H9 (cell line): ENCODE results near the gene ETHE1. TPM values are rescaled to one million over a fixed set of nuclear protein-coding genes. Genes with fewer than 3 reads are reported as not detected.

Source experiments
- DNase-seq: peaks from one replicate; pipeline ENCODE4 v3.0.0-alpha.2; 2017
- H2AFZ ChIP-seq: one replicate; pipeline ENCODE4 v1.6.1; 2013; ENCODE audit warnings: mild to moderate bottlenecking, low read length, control low read depth, moderate library complexity
- H2AK5ac ChIP-seq: 2 replicates; pipeline ENCODE4 v1.6.1; 2013; ENCODE audit warnings: low read length, control low read depth, mixed read lengths; ENCODE audit not compliant: insufficient read length
- H2BK120ac ChIP-seq: one replicate; pipeline ENCODE4 v1.6.1; 2013; ENCODE audit warnings: low read depth, mild to moderate bottlenecking, low read length, control low read depth, inconsistent platforms; ENCODE audit not compliant: poor library complexity, severe bottlenecking
- H2BK12ac ChIP-seq: 2 replicates; pipeline ENCODE4 v1.6.1; 2013; ENCODE audit warnings: low read length, control low read depth, mixed read lengths, low read depth; ENCODE audit not compliant: insufficient read length
- H2BK15ac ChIP-seq: 2 replicates; pipeline ENCODE4 v1.6.1; 2013; ENCODE audit warnings: low read depth, low read length, control low read depth
- H2BK20ac ChIP-seq: one replicate; pipeline ENCODE4 v1.6.1; 2013; ENCODE audit warnings: low read depth, mild to moderate bottlenecking, low read length, control low read depth, inconsistent platforms; ENCODE audit not compliant: poor library complexity, severe bottlenecking
- H2BK5ac ChIP-seq: 2 replicates; pipeline ENCODE4 v1.6.1; 2013; ENCODE audit warnings: low read length, control low read depth, mixed read lengths; ENCODE audit not compliant: insufficient read length
- H3K14ac ChIP-seq: 2 replicates; pipeline ENCODE4 v1.6.1; 2013; ENCODE audit warnings: low read length, control low read depth; ENCODE audit not compliant: insufficient read depth
- H3K18ac ChIP-seq: 2 replicates; pipeline ENCODE4 v1.6.1; 2013; ENCODE audit warnings: low read depth, mild to moderate bottlenecking, mixed read lengths, low read length, control low read depth; ENCODE audit not compliant: insufficient read length
- H3K23ac ChIP-seq: 2 replicates; pipeline ENCODE4 v1.6.1; 2013; ENCODE audit warnings: low read length, control low read depth, mixed read lengths, low read depth; ENCODE audit not compliant: insufficient read length
- H3K23me2 ChIP-seq: 2 replicates; pipeline ENCODE4 v1.6.1; 2013; ENCODE audit warnings: low read depth, mild to moderate bottlenecking, mixed read lengths, low read length, control low read depth; ENCODE audit not compliant: insufficient read length, poor library complexity, severe bottlenecking
- H3K27ac ChIP-seq: 2 replicates; pipeline ENCODE4 v1.5.1; 2013; ENCODE audit warnings: low read length, control low read depth, mixed read lengths, low read depth; ENCODE audit not compliant: insufficient read length
- H3K27me3 ChIP-seq: 2 replicates; pipeline ENCODE4 v1.6.1; 2013; ENCODE audit warnings: low read length, control low read depth, inconsistent platforms; ENCODE audit not compliant: insufficient read depth
- H3K4ac ChIP-seq: 2 replicates; pipeline ENCODE4 v1.6.1; 2013; ENCODE audit warnings: low read depth, mild to moderate bottlenecking, control low read depth, inconsistent platforms, low read length, moderate library complexity
- H3K4me1 ChIP-seq: 2 replicates; pipeline ENCODE4 v1.6.1; 2013; ENCODE audit warnings: low read length, control low read depth, inconsistent platforms; ENCODE audit not compliant: insufficient read depth
- H3K4me2 ChIP-seq: 2 replicates; pipeline ENCODE4 v1.6.1; 2013; ENCODE audit warnings: low read length, control low read depth, mixed read lengths; ENCODE audit not compliant: insufficient read length, insufficient read depth
- H3K56ac ChIP-seq: 2 replicates; pipeline ENCODE4 v1.6.1; 2013; ENCODE audit warnings: low read depth, mild to moderate bottlenecking, mixed read lengths, low read length, control low read depth; ENCODE audit not compliant: insufficient read length
- H3K79me1 ChIP-seq: 2 replicates; pipeline ENCODE4 v1.6.1; 2013; ENCODE audit warnings: low read depth, mild to moderate bottlenecking, moderate library complexity, low read length, control low read depth, inconsistent platforms; ENCODE audit not compliant: insufficient read depth, poor library complexity, severe bottlenecking
- H3K79me2 ChIP-seq: 2 replicates; pipeline ENCODE4 v1.6.1; 2013; ENCODE audit warnings: low read length, control low read depth, inconsistent platforms; ENCODE audit not compliant: insufficient read depth
- H3K9ac ChIP-seq: 2 replicates; pipeline ENCODE4 v1.6.1; 2013; ENCODE audit warnings: low read length, control low read depth, mixed read lengths; ENCODE audit not compliant: insufficient read length; ENCODE audit errors: extremely low read depth
- H3K9me3 ChIP-seq: one replicate; pipeline ENCODE4 v1.6.1; 2013; ENCODE audit warnings: low read depth, low read length, inconsistent platforms; ENCODE audit not compliant: control insufficient read depth
- H3T11ph ChIP-seq: one replicate; pipeline ENCODE4 v1.6.1; 2013; ENCODE audit warnings: mild to moderate bottlenecking, low read length, control low read depth, inconsistent platforms
- H4K20me1 ChIP-seq: one replicate; pipeline ENCODE4 v1.6.1; 2013; ENCODE audit not compliant: control insufficient read depth, insufficient read length, insufficient read depth
- H4K5ac ChIP-seq: 2 replicates; pipeline ENCODE4 v1.6.1; 2013; ENCODE audit warnings: low read depth, mild to moderate bottlenecking, mixed read lengths, low read length, control low read depth; ENCODE audit not compliant: insufficient read length
- H4K8ac ChIP-seq: replicated peaks from 2 replicates; pipeline ENCODE4 v1.6.1; 2013; ENCODE audit warnings: low read length, control low read depth, mixed read lengths, low read depth; ENCODE audit not compliant: insufficient read length
- H4K91ac ChIP-seq: 2 replicates; pipeline ENCODE4 v1.6.1; 2013; ENCODE audit warnings: low read depth, mild to moderate bottlenecking, moderate library complexity, mixed read lengths, low read length, control low read depth; ENCODE audit not compliant: insufficient read length
- H3K27ac Mint-ChIP-seq, 3 experiments: 2 replicates in 2 of 3; 3 replicates in 1 of 3; pipeline ENCODE4 v1.8.0; 2020 to 2021; ENCODE audit warnings: mixed read lengths in 3 of 3, mild to moderate bottlenecking in 1 of 3, moderate library complexity in 1 of 3
- H3K27me3 Mint-ChIP-seq: 2 replicates; pipeline ENCODE4 v1.8.0; 2021; ENCODE audit warnings: low read depth, mild to moderate bottlenecking, moderate library complexity, mixed read lengths
- H3K36me3 Mint-ChIP-seq, 3 experiments: 2 replicates in 2 of 3; 3 replicates in 1 of 3; pipeline ENCODE4 v1.8.0; 2020 to 2021; ENCODE audit warnings: low read depth in 3 of 3, mixed read lengths in 3 of 3; ENCODE audit not compliant: insufficient read depth in 1 of 3
- H3K4me1 Mint-ChIP-seq, 2 experiments: 2 replicates each; pipeline ENCODE4 v1.8.0; 2020; ENCODE audit warnings: mixed read lengths in 2 of 2
- H3K4me3 Mint-ChIP-seq, 2 experiments: 2 replicates in 1 of 2; 3 replicates in 1 of 2; pipeline ENCODE4 v1.8.0; 2020 to 2021; ENCODE audit warnings: mild to moderate bottlenecking in 2 of 2, mixed read lengths in 2 of 2, moderate library complexity in 1 of 2
- H3K9me3 Mint-ChIP-seq, 2 experiments: 2 replicates in 1 of 2; 3 replicates in 1 of 2; pipeline ENCODE4 v1.8.0; 2020; ENCODE audit warnings: mild to moderate bottlenecking in 2 of 2, mixed read lengths in 2 of 2, moderate library complexity in 1 of 2
- CTCF ChIP-seq: fragments of 200-600 bp; sonication (generic); conservative IDR thresholded peaks from 3 replicates; pipeline ENCODE4 v1.8.0; 2021; ENCODE audit warnings: antibody characterized with exemption, mild to moderate bottlenecking
- WGBS: extraction: QIAGEN DNeasy Blood & Tissue Kit; methylation state at CpG from one replicate; pipeline ENCODE4 v1.1.7; 2013; ENCODE audit warnings: missing lambda C conversion rate, low lambda C conversion rate, mixed read lengths; ENCODE audit not compliant: insufficient read length; ENCODE audit errors: extremely low coverage; 5-methylcytosine and 5-hydroxymethylcytosine counted together
- total RNA-seq: library from RNA; stranded (reverse); gene quantifications from 2 replicates; pipeline ENCODE4 v1.2.1, GENCODE V29; 2021

ETHE1 gene
- total RNA-seq, 1 experiment from 2014 or later, result 18.8 TPM

- peaks cover 7 to 11% of the 10 kb centered on the region in 2 experiments for H3K4me1 Mint-ChIP-seq
- H3K27me3 Mint-ChIP-seq, result no peaks in the 10 kb centered on the region
- Histone ChIP-seq H2BK120ac (no peak overlapping the region), H4K5ac (no peak overlapping the region), H3K4ac (no peak overlapping the region), H3K14ac (no peak overlapping the region), H4K20me1 (no peaks in the 10 kb centered on the region), H3K23ac (no peak overlapping the region), H3K4me2 (no peak overlapping the region), H2AK5ac (no peak overlapping the region), H3K79me2 (no peaks in the 10 kb centered on the region), H3K27me3 (no peaks in the 10 kb centered on the region), H3K56ac (no peak overlapping the region), H2BK12ac (no peak overlapping the region), H2BK20ac (no peak overlapping the region), H2BK5ac (no peak overlapping the region), H3K79me1 (no peaks in the 10 kb centered on the region), H3K9me3 (no peaks in the 10 kb centered on the region), H3K27ac (no peak overlapping the region), H3T11ph (no peak overlapping the region), H3K23me2 (no peaks in the 10 kb centered on the region), H3K4me1 (no peaks in the 10 kb centered on the region), H4K8ac (no peak overlapping the region), H4K91ac (no peak overlapping the region), H2AFZ (no peak overlapping the region), H3K9ac (no peak overlapping the region), H2BK15ac (no peak overlapping the region), H3K18ac (no peak overlapping the region)
- 0 out of 5 replicates have a peak, but pooled peaks cover 0 to 2% of the 10 kb centered on the region in 2 experiments for H3K9me3 Mint-ChIP-seq
- H3K4me3 Mint-ChIP-seq, result no peak overlapping the region
- peaks cover 20 to 62% (median 51%) of the 10 kb centered on the region in 3 experiments for H3K36me3 Mint-ChIP-seq
- no peak for DNase-seq
- no peak for TF ChIP-seq CTCF
- H3K27ac Mint-ChIP-seq, result no peak overlapping the region
- no CpG with 5 or more reads among the region's 3 CpGs for whole genome bisulfite sequencing
Measured at GRCh38 chr19:43552198-43552450, 25.1 kb upstream of the ETHE1 start.
